Ishikawa (cell line): ENCODE measurements around the gene FANCE.
A peak's percentile ranks its signal among the peaks of the same experiment; 100 is the strongest.

ENCODE experiments used
- CEBPB ChIP-seq: IDR thresholded peaks from 2 replicates; pipeline ENCODE4 v1.6.1; 2012
- CREB1 ChIP-seq: IDR thresholded peaks from 2 replicates; pipeline ENCODE4 v1.6.1; 2012; ENCODE audit warnings: low read depth
- EGR1 ChIP-seq: IDR thresholded peaks from 2 replicates; pipeline ENCODE4 v1.6.1; 2012
- EP300 ChIP-seq: IDR thresholded peaks from 2 replicates; pipeline ENCODE4 v1.6.1; 2012; ENCODE audit warnings: borderline replicate concordance
- FOXM1 ChIP-seq: IDR thresholded peaks from 2 replicates; pipeline ENCODE4 v1.6.1; 2012; ENCODE audit warnings: low read depth, borderline replicate concordance
- NFIC ChIP-seq: IDR thresholded peaks from 2 replicates; pipeline ENCODE4 v1.6.1; 2012
- RAD21 ChIP-seq: IDR thresholded peaks from 2 replicates; pipeline ENCODE4 v1.6.1; 2012; ENCODE audit warnings: low read depth
- TAF1 ChIP-seq: IDR thresholded peaks from 2 replicates; pipeline ENCODE4 v1.6.1; 2012; ENCODE audit warnings: low read depth, mild to moderate bottlenecking
- TCF12 ChIP-seq: IDR thresholded peaks from 2 replicates; pipeline ENCODE4 v1.6.1; 2012; ENCODE audit warnings: low read depth
- TEAD4 ChIP-seq: IDR thresholded peaks from 2 replicates; pipeline ENCODE4 v1.6.1; 2012
- YY1 ChIP-seq: IDR thresholded peaks from 2 replicates; pipeline ENCODE4 v1.6.1; 2012; ENCODE audit warnings: low read depth
- ZBTB7A ChIP-seq: IDR thresholded peaks from 2 replicates; pipeline ENCODE4 v1.6.1; 2012; ENCODE audit warnings: low read depth
- TF ChIP-seq, protein P1 (sequence below): IDR thresholded peaks from 2 replicates; pipeline ENCODE4 v1.6.1; 2012
- TF ChIP-seq, protein P2 (sequence below): IDR thresholded peaks from 2 replicates; pipeline ENCODE4 v1.6.1; 2012
- TF ChIP-seq, protein P3 (sequence below): IDR thresholded peaks from 2 replicates; pipeline ENCODE4 v1.6.1; 2012; ENCODE audit warnings: low read depth, mild to moderate bottlenecking

Gene FANCE

DNA sequence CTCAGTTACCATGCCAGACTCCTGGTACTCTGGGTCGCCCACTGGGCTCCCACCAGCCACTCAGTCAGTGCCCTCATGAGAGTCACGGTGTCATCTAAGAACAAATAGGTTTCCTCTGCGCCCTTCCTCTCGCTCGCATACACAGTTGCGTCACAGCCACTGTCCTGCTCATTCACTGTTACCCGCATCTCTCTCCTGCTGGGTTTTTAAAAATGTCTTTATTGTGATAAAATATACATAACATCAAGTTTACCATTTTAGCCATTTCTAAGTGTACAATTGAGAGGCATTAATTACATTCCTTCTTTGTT is 40.8 kb downstream of the FANCE start:
- TF ChIP-seq EGR1 (no peak), RAD21 (no peak), YY1 (no peak), EP300 (no peak), ZBTB7A (no peak), CREB1 (no peak), TCF12 (no peak), TEAD4 (no peak), CEBPB (no peak), FOXM1 (no peak), TAF1 (no peak), NFIC (no peak)
- TF ChIP-seq, protein P1, sequence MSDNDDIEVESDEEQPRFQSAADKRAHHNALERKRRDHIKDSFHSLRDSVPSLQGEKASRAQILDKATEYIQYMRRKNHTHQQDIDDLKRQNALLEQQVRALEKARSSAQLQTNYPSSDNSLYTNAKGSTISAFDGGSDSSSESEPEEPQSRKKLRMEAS = no peak
- TF ChIP-seq, protein P2, sequence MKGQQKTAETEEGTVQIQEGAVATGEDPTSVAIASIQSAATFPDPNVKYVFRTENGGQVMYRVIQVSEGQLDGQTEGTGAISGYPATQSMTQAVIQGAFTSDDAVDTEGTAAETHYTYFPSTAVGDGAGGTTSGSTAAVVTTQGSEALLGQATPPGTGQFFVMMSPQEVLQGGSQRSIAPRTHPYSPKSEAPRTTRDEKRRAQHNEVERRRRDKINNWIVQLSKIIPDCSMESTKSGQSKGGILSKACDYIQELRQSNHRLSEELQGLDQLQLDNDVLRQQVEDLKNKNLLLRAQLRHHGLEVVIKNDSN = no peak
- TF ChIP-seq, protein P3, sequence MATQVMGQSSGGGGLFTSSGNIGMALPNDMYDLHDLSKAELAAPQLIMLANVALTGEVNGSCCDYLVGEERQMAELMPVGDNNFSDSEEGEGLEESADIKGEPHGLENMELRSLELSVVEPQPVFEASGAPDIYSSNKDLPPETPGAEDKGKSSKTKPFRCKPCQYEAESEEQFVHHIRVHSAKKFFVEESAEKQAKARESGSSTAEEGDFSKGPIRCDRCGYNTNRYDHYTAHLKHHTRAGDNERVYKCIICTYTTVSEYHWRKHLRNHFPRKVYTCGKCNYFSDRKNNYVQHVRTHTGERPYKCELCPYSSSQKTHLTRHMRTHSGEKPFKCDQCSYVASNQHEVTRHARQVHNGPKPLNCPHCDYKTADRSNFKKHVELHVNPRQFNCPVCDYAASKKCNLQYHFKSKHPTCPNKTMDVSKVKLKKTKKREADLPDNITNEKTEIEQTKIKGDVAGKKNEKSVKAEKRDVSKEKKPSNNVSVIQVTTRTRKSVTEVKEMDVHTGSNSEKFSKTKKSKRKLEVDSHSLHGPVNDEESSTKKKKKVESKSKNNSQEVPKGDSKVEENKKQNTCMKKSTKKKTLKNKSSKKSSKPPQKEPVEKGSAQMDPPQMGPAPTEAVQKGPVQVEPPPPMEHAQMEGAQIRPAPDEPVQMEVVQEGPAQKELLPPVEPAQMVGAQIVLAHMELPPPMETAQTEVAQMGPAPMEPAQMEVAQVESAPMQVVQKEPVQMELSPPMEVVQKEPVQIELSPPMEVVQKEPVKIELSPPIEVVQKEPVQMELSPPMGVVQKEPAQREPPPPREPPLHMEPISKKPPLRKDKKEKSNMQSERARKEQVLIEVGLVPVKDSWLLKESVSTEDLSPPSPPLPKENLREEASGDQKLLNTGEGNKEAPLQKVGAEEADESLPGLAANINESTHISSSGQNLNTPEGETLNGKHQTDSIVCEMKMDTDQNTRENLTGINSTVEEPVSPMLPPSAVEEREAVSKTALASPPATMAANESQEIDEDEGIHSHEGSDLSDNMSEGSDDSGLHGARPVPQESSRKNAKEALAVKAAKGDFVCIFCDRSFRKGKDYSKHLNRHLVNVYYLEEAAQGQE = no peak

DNA sequence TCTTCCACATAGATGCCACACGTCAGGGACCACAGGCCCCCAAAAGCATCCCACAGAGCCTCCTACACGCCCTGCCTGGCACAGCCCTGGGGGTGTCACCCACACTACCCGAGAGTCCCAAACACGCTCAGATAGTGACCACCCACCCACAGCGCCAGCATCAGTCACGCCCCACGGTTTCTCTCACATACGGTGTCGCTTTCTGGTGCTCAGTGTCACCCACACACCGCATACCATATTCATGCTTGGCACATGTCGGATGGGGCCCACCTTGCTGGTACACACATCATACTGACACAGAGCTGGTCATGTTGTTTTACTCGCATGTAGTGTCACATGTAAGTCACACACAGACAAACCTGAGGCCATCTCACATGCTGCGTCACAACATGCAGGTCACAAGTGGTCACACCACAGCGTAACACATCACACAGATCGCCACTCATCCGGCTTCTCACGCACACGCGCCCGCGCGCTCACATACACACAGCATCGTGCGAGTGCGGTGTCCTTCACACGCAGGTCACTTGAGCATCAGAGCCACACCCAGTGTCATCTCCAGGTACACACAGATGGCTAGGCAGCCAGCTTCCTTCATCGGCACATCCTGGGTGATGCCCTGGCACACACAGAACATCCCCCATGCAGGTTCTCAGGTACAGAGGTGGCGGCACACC is 41.3 kb downstream of the FANCE start:
- TF ChIP-seq TAF1 = no peak
- TF ChIP-seq EGR1 = no peak
- no peak for TF ChIP-seq NFIC
- no peak for TF ChIP-seq YY1
- no peak for TF ChIP-seq TCF12
- TF ChIP-seq ZBTB7A = no peak
- TF ChIP-seq TEAD4 = no peak
- no peak for TF ChIP-seq RAD21
- no peak for TF ChIP-seq CREB1

DNA sequence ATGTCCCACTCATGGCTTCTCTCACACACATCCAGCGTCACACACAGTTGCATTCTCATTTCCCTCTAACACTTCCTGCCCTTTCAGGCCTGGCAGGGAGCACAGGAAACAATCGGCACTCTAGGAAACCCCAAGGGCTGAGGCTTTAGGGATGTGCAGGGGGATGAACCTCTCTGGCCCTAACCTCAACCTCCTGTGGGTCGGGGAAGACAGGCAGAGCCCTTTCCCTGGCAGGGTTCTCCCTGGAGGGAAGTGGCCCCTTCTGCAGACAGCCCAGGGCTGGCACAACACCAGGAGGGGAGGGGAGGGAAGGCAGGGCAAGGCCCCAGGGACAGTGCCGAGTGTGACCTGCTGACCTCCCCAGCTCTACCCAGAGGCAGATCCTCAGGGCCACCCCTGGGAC is 42.0 kb downstream of the FANCE start:
- TF ChIP-seq RAD21 = no peak
- TF ChIP-seq YY1 = no peak
- TF ChIP-seq, protein P3 = no peak
- no peak for TF ChIP-seq EP300
- no peak for TF ChIP-seq TEAD4
- TF ChIP-seq FOXM1 = no peak
- TF ChIP-seq CEBPB = no peak
- no peak for TF ChIP-seq EGR1
- TF ChIP-seq, protein P2 = no peak
- TF ChIP-seq, protein P1 = no peak
- TF ChIP-seq TAF1 = no peak
- no peak for TF ChIP-seq NFIC
- TF ChIP-seq CREB1 = no peak
- no peak for TF ChIP-seq ZBTB7A
- TF ChIP-seq TCF12 = no peak

DNA sequence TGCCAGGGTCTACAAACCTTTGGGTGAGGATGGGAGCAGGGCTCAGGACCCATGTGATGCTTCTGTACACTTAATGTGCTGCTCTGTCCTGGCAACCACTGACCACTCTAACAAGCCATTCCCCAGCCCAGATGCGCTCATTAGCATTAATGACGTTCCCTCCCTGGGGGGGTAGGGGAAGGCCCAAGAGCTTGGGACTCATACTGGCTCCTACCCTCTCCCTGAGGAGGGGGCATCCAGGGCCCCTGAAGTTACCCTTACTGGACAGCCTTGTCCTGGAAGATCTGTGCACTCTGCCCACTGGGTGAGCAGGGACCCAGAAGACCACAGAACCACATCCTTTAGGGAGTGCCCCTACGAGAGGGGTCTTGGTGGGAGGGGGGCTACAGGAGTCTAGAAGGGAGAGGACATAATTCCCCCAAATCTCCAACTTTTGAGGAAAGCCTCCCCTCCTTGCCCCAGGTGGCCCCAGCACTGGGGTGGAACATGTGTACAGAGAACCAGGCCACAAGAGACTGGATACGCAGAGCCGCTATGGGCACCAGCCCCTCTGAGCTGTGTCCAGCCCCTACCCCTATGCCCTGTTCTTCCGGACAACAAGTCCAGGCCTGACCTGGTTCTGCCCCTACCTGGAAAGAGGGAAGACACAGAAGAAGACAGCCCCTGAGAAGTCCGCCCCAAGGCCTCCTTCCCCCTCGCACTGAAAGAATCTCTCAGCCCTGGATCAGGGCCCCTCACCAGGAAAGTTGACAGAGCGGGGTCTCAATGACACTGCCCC is 43.3 kb downstream of the FANCE start:
- TF ChIP-seq, protein P1 = no peak
- 0 out of 2 replicates have a peak, but pooled peaks have one; percentile 51 for TF ChIP-seq ZBTB7A

DNA sequence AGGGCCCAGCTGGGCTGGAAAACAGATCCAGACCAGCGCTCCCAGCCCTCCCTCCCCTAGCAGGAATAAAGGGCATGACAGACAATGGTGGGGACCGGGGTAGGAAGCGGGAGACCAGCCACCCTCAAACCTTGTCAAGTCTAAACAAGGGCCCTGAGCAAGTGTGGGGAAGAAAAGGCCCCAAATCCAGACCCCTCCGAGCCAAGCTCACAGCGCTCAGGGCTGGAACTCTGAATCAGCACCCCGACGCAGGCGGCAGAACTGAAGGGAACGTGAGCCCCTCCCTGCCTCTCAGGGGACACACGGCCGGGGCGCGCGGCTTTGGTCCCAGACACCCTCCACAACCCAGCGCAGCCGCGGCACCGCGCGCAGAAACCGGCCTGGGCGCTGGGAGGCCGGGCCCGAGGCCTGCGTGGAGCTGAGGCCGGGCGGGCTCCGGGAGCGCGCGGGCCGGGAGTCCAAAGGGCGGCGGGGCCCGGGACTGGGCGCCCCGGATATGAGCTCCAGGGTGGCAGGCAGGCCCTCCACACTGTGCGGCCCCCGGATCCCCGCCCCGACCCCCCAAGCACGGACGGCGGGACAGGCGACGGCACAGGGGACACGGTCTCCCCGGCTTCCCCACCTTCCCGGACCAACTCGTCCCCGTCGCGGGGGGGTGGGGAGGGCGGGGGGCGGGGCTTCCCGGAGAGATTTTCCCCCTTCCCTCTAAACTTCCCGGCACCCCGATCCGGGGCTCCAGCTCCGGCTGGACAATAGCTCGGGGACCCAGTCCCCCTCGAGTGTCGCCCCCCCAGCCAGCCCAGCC is 44.1 kb downstream of the FANCE start:
- TF ChIP-seq, protein P2 = no peak
- TF ChIP-seq CREB1 = no peak
- no peak for TF ChIP-seq RAD21
- no peak for TF ChIP-seq TEAD4
